Mammary epithelial cell (primary cell): ENCODE measurements around the gene ULK2.

Experiments
- CTCF ChIP-seq, 2 donors: IDR thresholded peaks in 1 of 2; conservative IDR thresholded peaks in 1 of 2; 2 replicates each; pipeline ENCODE4 v1.5.1; 2011 to 2012; ENCODE audit warnings: inconsistent platforms in 2 of 2, low read length in 2 of 2, mild to moderate bottlenecking in 2 of 2, control low read depth in 1 of 2, low read depth in 1 of 2; ENCODE audit not compliant: insufficient read depth in 1 of 2; ENCODE audit errors: extremely low read depth in 1 of 2
- EZH2 ChIP-seq: IDR thresholded peaks from 2 replicates; pipeline ENCODE4 v1.6.1; 2012; ENCODE audit warnings: low read length, inconsistent platforms, borderline replicate concordance

DNA sequence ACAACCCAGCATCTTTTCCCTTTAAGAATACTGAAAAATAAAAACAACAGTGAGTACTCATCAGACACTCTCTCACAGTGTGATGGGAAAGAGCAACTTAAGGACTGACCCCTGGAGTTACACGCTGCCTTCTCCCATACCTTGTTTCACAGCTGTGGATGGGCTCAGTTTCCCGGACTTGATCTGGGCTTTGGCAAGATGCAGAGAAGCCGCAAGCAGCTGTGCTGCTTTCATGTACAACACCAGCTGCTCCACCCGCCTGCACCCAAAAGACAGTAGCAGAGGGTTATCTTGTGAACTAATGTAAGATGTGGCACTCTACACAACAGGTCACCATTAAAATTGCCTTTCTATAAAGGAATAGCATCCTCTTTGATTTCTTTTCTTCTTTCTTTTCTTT, 86.9 kb downstream of the ULK2 start:
- TF ChIP-seq CTCF (conservative IDR thresholded peaks at IDR 0.05 in 1 of 2, IDR thresholded peaks at IDR 0.05 in 1 of 2; ENCODE audit: extremely low read depth in 1 of 2, insufficient read depth in 1 of 2, low read depth in 1 of 2, low read length in 2 of 2) (no peak), EZH2 (no peak)
